ENCODE results near the gene NCAPG2.

GRCh38 chr7:158682456-158682855 lies 22.1 kb downstream of the NCAPG2 start:
- TF ChIP-seq EP300 (IDR thresholded peaks at IDR 0.05) (no peak), CTCF (IDR thresholded peaks at IDR 0.05) (no peak), POLR2A (IDR thresholded peaks at IDR 0.05; ENCODE audit: low read depth) (no peak), POLR2AphosphoS5 (IDR thresholded peaks at IDR 0.05) (no peak)
